GM19025 (cell line): ENCODE measurements around the gene PPP1R9B.

Experiments
- ATAC-seq: cut with Tn5 transposase; IDR thresholded peaks from one replicate; pipeline ENCODE4 v1.9.1; 2021; ENCODE audit warnings: mild to moderate bottlenecking, low read depth, moderate library complexity; ENCODE audit not compliant: unreplicated experiment

The PPP1R9B gene, protein sequence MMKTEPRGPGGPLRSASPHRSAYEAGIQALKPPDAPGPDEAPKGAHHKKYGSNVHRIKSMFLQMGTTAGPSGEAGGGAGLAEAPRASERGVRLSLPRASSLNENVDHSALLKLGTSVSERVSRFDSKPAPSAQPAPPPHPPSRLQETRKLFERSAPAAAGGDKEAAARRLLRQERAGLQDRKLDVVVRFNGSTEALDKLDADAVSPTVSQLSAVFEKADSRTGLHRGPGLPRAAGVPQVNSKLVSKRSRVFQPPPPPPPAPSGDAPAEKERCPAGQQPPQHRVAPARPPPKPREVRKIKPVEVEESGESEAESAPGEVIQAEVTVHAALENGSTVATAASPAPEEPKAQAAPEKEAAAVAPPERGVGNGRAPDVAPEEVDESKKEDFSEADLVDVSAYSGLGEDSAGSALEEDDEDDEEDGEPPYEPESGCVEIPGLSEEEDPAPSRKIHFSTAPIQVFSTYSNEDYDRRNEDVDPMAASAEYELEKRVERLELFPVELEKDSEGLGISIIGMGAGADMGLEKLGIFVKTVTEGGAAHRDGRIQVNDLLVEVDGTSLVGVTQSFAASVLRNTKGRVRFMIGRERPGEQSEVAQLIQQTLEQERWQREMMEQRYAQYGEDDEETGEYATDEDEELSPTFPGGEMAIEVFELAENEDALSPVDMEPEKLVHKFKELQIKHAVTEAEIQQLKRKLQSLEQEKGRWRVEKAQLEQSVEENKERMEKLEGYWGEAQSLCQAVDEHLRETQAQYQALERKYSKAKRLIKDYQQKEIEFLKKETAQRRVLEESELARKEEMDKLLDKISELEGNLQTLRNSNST

DNA sequence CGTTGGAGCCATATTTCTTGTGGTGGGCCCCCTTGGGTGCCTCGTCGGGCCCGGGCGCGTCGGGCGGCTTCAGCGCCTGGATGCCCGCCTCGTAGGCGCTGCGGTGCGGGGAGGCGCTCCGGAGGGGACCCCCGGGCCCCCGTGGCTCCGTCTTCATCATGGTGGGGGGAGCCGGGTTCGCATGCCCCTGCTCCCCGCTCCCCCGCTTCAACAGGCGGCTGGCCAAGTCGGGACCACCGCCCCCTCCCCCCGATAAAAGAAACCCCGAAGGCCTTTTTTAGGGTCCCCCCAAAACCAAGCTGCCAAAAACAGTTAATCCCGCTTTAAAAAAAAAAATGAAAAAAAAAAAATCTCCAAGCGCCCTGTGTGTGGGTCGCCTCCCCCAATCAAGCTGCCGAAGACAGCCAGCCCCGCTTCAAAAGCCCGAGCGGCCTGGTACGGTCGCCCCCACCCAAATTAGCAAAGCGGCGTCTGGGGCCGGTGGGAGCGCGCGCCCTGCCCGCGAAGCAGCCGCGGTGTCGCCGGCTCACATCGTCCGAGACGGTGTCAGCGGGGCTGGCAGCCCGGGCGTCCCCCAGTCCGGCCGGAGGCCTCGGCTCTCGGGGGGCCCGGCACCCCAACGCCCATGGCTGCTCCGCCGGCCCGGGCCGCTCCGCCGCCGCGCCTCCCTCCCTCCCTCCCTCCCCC lies at the start of gene PPP1R9B:
PPP1R9B (minus strand) TSS at position 324 of the 687 bp plus-strand sequence; CDS start at position 160, 164 bp downstream.
- peak; percentile 1 for ATAC-seq

DNA sequence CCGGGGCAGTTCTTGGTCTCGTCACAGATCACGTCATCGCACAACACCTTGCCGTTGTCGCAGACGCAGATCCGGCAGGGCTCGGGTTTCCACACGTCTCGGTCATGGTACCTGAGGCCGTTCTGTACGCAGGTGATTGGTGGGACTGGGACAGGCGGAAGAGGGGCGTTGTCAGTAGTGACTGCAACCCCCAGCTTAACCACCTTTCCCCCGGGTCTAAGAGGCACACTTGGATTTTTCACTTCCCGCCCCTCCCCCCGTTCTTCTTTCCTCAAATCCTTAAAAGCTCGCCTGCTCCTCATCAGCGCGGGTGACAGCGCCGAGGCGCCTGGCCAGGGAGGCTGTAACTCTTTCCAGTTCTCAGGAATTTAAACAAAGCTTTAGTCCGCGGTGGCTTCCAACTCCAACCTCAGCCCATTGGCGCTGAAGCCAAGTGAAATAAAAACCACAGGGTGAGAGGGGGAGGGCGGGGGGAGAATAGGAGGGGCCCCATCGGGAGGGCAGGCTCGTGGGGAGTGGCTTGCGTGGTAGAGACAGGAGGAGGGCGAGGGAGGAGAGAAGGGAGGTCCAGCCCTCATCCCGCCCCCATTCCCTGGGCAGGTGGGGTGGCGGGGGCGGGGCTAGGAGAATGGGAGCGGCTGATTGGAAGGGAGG lies 49.5 kb upstream of the PPP1R9B start:
- no peak for ATAC-seq

GRCh38 chr17:50199211-50199802 lies 48.8 kb upstream of the PPP1R9B start:
- no peak for ATAC-seq

DNA sequence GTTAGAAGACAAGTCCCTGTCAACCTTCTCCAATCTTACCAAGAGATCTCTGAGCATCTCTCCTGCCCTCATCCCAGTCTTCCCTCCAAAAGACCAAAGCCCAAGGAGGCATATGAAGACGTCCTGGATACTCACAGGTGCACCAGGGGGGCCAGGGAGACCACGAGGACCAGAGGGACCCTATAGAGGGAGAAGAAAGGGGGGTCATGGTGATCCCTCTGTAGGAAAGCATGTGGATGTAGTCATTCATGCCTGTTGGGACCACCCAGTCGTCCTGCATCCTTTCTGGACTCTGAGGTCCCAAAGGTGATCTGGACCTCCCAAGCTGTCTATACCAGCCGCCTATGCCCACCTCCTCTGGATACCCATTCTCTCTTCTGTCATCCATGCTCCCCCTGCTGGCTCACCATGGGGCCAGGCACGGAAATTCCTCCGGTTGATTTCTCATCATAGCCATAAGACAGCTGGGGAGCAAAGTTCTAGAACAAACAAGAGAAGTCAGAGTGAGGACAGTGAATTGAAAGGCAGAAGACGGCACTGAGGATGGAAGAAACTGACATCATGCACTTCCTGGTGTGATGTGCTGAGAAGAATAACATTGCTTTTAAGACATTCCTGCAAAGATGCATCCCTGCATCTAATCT lies 47.7 kb upstream of the PPP1R9B start:
- no peak for ATAC-seq

DNA sequence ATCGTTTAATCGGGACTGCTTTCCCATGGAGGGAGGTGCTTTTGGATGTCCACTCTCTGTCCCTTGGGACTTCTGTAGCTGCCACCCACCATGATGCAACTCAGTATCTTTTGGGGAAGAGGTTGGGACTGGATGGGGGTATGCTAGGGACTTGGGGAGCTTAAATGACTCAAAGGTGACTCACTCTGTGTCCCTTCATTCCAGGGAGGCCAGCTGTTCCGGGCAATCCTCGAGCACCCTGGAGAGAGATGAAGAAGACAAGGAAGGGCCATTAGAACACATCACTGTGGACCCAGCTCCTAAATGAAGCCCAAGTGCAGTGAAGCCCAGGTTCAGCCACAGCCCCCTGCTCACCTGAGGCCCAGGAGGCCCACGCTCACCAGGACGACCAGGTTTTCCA lies 46.3 kb upstream of the PPP1R9B start:
- ATAC-seq: no peak

GRCh38 chr17:50196036-50196435 lies 45.6 kb upstream of the PPP1R9B start:
- no peak for ATAC-seq

GRCh38 chr17:50194934-50195865 lies 44.7 kb upstream of the PPP1R9B start:
- no peak for ATAC-seq

DNA sequence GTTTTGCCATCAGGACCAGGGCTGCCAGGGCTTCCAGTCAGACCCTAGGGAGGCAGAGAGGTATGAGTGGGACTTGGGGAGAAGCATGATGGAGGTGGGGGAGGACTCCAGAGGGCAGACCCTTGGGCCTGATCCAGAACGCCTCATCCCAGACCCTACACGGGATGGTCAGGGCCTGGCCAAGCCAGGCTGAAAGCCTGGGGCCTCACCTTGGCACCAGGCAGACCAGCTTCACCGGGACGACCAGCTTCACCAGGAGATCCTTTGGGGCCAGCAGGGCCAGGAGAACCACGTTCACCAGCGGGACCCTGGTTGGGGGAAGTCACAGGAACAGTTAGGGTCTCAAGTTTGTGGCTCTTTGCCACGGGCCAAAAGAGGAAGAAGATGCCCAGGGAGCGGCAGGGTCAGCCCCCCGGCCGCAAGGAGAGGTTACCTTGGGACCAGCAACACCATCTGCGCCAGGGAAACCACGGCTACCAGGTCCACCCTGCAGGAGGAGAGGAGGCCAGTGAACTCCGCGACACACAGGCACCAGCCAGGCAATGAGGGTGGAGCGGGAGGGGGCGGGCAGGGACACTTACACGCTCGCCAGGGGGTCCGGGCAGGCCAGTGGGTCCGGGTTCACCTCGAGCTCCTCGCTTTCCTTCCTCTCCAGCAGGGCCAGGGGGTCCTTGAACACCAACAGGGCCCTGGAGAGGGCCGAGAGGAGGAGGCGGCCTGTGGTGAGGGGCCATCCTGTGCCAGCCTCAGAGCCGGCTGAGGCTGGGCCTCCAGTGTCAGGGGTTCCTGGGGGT lies 43.9 kb upstream of the PPP1R9B start:
- no peak for ATAC-seq

- no peak for ATAC-seq
Measured at GRCh38 chr17:50192618-50193291, 42.3 kb upstream of the PPP1R9B start.

- ATAC-seq: no peak
Measured at GRCh38 chr17:50192144-50192617, 41.7 kb upstream of the PPP1R9B start.

DNA sequence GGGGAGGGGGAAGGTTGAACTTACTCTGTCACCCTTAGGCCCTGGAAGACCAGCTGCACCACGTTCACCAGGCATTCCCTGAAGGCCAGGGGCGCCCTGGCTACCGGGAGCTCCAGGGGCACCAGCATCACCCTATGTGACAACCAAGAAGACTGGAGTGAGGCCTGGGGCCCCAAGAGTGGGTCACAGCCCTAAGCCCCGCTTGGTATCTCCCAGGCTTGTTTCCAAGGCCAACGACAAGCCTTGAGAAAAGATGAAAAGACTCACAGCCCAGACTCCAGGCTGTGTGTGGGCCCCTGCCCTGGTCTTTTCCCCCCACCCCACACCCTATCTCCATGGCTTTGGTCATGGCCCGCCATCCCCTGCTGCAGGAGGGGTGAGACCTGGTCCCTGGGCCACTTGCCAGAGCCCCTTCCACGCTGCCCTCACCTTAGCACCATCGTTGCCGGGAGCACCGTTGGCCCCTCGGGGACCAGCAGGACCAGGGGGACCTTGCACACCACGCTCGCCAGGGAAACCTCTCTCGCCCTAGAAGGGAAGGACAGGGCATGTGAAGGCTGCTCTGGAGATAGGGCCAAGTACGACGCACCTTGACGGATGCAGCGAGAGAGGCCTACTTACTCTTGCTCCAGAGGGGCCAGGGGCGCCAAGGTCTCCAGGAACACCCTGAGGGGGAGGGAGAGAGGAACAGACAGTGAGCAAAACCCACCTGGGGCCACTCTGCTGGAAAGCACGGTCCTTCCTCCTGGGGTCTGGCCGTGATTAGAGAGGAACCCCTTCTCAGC lies 41.1 kb upstream of the PPP1R9B start:
- no peak for ATAC-seq

GRCh38 chr17:50190603-50191358 lies 40.3 kb upstream of the PPP1R9B start:
- ATAC-seq: no peak

- no peak for ATAC-seq
Measured at GRCh38 chr17:50190293-50190602, 39.8 kb upstream of the PPP1R9B start.

- no peak for ATAC-seq
Measured at GRCh38 chr17:50189550-50190292, 39.2 kb upstream of the PPP1R9B start.

- ATAC-seq: no peak
Measured at GRCh38 chr17:50188921-50189549, 38.6 kb upstream of the PPP1R9B start.
